Stimulated activated naive CD8-positive, alpha-beta T cell treated with anti-CD3 and anti-CD28 coated beads, Interleukin-15, Interleukin-2, amounts not matched to agents 100 ng/mL and 50 ng/mL, for 24 hours (primary cell): ENCODE measurements around the gene OXSM.
A peak's percentile ranks its signal among the peaks of the same experiment; 100 is the strongest.

Experiments
- H3K27ac Mint-ChIP-seq: one replicate; pipeline ENCODE4 v1.8.0; 2021; ENCODE audit warnings: mild to moderate bottlenecking, mixed read lengths
- H3K27me3 Mint-ChIP-seq: one replicate; pipeline ENCODE4 v1.8.0; 2021; ENCODE audit warnings: mixed read lengths
- H3K36me3 Mint-ChIP-seq: one replicate; pipeline ENCODE4 v1.8.0; 2021; ENCODE audit warnings: low read depth, mixed read lengths
- H3K4me1 Mint-ChIP-seq: one replicate; pipeline ENCODE4 v1.8.0; 2021; ENCODE audit warnings: low read depth, mixed read lengths
- H3K4me3 Mint-ChIP-seq: one replicate; pipeline ENCODE4 v1.8.0; 2021; ENCODE audit warnings: mild to moderate bottlenecking, mixed read lengths
- H3K9me3 Mint-ChIP-seq: one replicate; pipeline ENCODE4 v1.8.0; 2021; ENCODE audit warnings: mixed read lengths

The OXSM gene

DNA sequence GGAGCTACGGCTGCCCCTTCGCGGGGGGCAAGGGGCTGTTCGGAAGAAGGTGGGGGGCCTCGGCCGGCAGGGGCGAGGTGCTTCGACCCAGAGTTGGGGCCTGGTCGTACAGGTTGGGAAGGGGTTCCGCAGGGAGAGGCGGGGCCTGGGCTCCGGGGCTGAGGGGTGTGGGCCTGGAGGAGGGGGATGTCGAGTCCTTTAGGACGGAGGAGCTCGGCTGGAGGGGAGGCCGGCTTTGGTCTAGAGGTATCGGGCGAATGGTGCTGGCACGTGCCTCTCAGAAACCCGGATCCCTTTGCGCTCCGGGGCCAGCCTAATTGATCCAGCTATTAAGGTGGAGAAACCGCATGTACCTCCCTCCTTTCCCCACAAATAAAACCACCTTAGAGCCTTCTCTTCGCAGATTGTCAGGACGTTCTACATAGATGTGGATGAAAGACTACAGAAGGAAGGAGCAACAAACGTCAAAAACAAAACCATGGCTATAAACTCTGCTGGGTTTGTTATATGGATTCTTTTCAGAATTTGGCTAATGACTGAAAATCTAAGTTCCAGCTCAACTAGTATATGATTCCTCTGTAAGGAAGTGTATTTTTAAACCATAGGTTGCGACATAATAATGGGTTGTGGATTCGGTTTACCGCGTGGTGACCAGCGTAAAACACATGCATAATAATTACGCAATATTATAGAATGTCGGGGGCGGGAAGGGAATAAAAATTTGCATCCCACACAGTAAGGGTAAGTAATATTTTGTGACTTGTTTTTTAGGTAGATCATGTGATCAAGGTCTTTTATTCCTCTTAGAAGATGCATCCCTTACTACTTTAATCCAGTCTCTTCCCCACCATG lies 6.0 kb upstream of the OXSM start:
- Mint-ChIP-seq H3K9me3 (no peaks in the 10 kb centered on the region), H3K4me1 (peaks cover 60% of the 10 kb centered on the region)

DNA sequence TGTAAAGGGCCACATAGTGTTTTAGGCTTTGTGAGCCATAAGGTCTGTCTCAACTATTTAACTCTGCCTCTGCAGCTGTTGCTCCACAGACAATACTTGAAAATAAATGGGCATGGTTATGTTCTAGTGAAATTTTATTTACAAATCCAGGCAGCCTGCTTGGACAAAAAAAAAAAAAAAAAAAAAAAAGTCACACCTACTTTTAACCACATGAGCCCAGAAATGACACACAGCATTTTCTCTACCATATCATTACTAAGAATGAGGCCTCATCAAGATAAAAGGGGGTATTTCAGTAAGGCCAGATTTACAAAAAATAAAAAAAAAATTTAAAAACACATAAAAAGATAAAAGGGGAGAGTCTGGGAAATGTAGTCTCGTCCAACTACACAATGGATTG lies 4.9 kb upstream of the OXSM start:
- H3K27me3 Mint-ChIP-seq = no peaks in the 10 kb centered on the region
- H3K36me3 Mint-ChIP-seq = peaks cover 9% of the 10 kb centered on the region
- H3K9me3 Mint-ChIP-seq = no peaks in the 10 kb centered on the region
- H3K4me3 Mint-ChIP-seq = peak overlapping the region; percentile 93
- peak overlapping the region; percentile 52 for H3K27ac Mint-ChIP-seq
- H3K4me1 Mint-ChIP-seq = peaks cover 68% of the 10 kb centered on the region

More for the DNA sequence above, 6.0 kb upstream of the OXSM start:
- Mint-ChIP-seq H3K27ac (peak overlapping the region; percentile 65), H3K4me3 (peak overlapping the region; percentile 93), H3K27me3 (no peaks in the 10 kb centered on the region), H3K36me3 (peaks cover 11% of the 10 kb centered on the region)

DNA sequence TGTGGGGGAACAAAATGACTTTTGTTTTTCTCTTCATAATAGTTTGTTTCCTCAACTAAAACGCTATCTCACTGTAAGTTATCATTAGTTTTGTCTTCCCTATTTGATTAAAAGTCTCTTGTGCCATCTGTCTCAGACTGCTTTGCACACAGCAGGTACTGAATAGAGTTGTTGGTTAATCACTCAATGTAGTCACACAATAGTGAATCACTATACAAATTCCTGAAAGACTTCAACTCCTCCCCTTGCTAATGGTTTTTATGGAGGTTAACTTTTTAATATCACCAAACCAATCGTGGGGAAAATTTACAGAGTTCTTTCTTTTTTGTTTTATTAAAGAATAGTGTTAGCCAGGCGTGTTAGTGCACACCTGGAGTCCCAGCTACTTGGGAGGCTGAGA lies 4.1 kb upstream of the OXSM start:
- H3K36me3 Mint-ChIP-seq = peaks cover 5% of the 10 kb centered on the region
- H3K9me3 Mint-ChIP-seq = no peaks in the 10 kb centered on the region
- H3K4me3 Mint-ChIP-seq = no peak overlapping the region
- H3K27ac Mint-ChIP-seq = no peak overlapping the region
- H3K4me1 Mint-ChIP-seq = peaks cover 68% of the 10 kb centered on the region
- H3K27me3 Mint-ChIP-seq = no peaks in the 10 kb centered on the region

DNA sequence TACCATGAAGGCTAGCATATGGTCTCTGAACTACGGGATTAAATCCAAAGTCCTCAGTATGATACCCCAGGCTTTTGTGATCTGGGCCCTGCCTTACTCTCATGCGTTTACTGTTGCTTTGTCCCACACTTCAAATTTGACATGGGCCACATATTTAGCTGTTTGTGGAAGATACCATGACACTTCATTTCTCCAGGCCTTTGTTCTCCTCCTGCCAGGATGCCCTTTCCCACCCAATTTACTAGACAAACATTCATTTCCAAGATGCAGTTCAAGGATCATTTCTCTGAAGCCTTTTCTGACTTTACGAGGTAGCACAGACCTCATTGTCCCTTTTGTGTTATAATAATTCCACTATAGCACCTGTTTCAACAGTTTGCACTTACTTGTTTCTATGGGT lies 2.2 kb upstream of the OXSM start:
- Mint-ChIP-seq H3K27ac (no peak overlapping the region), H3K4me3 (no peak overlapping the region), H3K27me3 (no peaks in the 10 kb centered on the region), H3K9me3 (no peaks in the 10 kb centered on the region), H3K4me1 (peaks cover 70% of the 10 kb centered on the region), H3K36me3 (peaks cover 7% of the 10 kb centered on the region)

DNA sequence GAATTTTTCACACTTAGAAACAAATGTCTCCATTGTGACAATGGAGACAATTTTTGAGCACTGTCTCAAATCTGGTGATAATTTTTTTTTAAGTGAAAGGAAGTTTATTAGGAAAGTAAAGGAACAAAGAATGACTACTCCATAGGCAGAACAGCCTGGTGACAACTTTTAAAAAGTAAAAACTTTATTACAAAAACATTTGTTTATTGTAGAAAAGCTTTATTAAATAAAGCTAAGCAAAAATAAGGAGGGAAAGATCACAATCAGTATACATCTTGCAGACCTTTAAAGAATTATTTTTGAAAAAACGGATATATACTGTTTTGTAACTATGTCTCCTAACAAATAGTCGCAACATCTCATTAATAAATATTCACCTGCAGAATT lies 688 bp upstream of the OXSM start:
- H3K27ac Mint-ChIP-seq = peak overlapping the region; percentile 99
- H3K9me3 Mint-ChIP-seq = no peaks in the 10 kb centered on the region
- H3K4me3 Mint-ChIP-seq = peak overlapping the region; percentile 95
- H3K36me3 Mint-ChIP-seq = peaks cover 15% of the 10 kb centered on the region
- no peaks in the 10 kb centered on the region for H3K27me3 Mint-ChIP-seq
- peaks cover 74% of the 10 kb centered on the region for H3K4me1 Mint-ChIP-seq

DNA sequence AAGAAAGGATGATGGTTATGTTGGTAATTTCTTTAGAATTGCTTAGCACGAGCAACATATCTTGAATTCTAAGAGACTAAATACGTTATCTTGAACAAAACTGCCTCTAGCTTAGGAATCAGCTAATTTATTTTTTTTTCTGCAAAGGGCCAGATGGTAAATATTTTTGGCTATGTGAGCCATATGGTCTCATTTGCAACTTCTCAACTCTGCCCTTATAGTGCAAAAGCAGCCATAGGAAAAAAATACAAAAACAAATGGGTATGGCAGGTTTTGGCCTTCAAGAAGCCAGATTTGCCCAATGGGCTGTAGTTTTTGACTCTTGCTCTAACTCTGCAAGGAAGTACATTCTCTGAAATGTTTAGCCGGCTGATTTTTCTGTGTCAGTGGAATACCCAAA lies 11.9 kb downstream of the OXSM start:
- Mint-ChIP-seq H3K36me3 (no peaks in the 10 kb centered on the region), H3K4me1 (no peaks in the 10 kb centered on the region), H3K27me3 (peaks cover 5% of the 10 kb centered on the region), H3K27ac (no peak overlapping the region), H3K9me3 (no peaks in the 10 kb centered on the region), H3K4me3 (no peak overlapping the region)

DNA sequence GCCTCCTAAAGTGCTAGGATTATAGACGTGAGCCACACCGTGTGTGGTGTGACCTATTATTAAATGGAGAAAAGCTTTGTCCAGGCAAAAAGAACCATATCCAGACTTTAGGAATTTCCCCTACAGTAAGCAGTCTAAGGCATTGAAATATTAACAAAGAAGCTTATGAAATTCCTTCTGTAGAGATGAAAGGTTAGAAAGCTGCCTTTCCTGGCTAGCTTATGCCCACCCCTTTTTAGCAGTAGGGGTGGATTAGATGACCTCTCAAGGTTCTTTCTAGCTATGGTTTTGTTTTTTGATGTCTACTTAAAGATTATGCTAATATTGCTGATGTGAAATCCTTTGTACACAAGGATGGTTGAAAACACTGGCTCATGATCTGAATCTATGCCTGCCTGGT lies 13.9 kb downstream of the OXSM start:
- H3K36me3 Mint-ChIP-seq = no peaks in the 10 kb centered on the region
- H3K27ac Mint-ChIP-seq = no peak overlapping the region
- H3K27me3 Mint-ChIP-seq = peaks cover 5% of the 10 kb centered on the region
- no peak overlapping the region for H3K4me3 Mint-ChIP-seq
- H3K4me1 Mint-ChIP-seq = no peaks in the 10 kb centered on the region
- H3K9me3 Mint-ChIP-seq = no peaks in the 10 kb centered on the region

DNA sequence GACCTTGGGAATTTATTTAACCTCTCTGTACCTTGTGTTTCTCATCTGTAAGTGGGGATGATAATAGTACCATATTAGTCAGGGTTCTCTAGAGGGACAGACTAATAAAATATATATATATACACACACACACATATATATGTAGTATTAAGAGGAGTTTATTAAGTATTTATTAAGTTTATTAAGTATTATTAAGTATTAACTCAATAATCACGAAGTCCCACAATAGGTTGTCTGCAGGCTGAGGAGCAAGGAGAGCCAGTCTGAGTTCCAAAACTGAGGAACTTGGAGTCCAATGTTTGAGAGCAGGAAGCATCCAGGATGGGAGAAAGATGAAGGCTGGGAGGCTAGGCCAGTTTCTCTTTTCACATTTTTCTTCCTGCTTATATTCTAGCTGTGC lies 14.8 kb downstream of the OXSM start:
- no peak overlapping the region for H3K4me3 Mint-ChIP-seq
- no peaks in the 10 kb centered on the region for H3K36me3 Mint-ChIP-seq
- H3K9me3 Mint-ChIP-seq = no peaks in the 10 kb centered on the region
- peaks cover 12% of the 10 kb centered on the region for H3K27me3 Mint-ChIP-seq
- no peaks in the 10 kb centered on the region for H3K4me1 Mint-ChIP-seq
- no peak overlapping the region for H3K27ac Mint-ChIP-seq

DNA sequence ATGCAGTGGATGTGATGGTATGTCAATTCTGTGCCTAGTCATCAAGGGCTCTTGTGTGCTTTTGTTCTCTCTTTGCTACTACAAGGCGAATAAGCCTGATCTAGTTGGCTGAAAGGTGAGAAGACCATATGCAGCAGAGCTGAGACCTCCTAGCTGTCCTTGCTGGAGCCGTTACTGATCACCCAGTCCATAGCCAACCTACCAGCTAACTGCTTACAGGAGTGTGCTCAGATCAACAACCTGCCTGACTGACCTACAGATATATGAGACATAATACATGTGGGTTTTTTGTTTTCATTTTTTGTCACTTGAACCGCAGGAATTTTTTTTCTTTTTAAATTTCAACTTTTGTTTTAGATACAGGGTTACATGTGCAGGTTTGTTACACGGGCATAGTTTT lies 22.8 kb downstream of the OXSM start:
- H3K9me3 Mint-ChIP-seq = no peaks in the 10 kb centered on the region
- no peak overlapping the region for H3K4me3 Mint-ChIP-seq
- peaks cover 7% of the 10 kb centered on the region for H3K27me3 Mint-ChIP-seq
- peaks cover 4% of the 10 kb centered on the region for H3K4me1 Mint-ChIP-seq
- no peak overlapping the region for H3K27ac Mint-ChIP-seq
- no peaks in the 10 kb centered on the region for H3K36me3 Mint-ChIP-seq

DNA sequence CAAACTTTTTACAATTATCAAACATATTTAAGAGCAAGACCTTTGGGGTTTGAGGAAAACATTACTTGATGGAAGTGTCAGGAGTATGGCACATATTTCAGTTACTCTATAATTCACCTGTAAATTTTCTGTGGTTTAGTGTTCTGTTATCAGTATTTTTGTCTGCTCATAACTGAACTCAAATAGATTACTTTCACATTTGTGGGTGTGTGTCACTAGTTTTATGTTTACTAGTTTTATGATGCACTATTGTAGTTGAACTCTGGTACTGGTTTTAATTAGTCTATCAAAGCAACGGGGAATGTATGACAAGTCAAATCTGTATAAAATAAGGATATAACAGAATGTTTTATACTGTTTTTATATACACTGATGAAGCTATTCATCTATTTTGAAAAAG lies 27.2 kb downstream of the OXSM start:
- no peaks in the 10 kb centered on the region for H3K27me3 Mint-ChIP-seq
- H3K27ac Mint-ChIP-seq = no peak overlapping the region
- H3K9me3 Mint-ChIP-seq = no peaks in the 10 kb centered on the region
- H3K4me1 Mint-ChIP-seq = peaks cover 4% of the 10 kb centered on the region
- no peak overlapping the region for H3K4me3 Mint-ChIP-seq
- H3K36me3 Mint-ChIP-seq = no peaks in the 10 kb centered on the region

DNA sequence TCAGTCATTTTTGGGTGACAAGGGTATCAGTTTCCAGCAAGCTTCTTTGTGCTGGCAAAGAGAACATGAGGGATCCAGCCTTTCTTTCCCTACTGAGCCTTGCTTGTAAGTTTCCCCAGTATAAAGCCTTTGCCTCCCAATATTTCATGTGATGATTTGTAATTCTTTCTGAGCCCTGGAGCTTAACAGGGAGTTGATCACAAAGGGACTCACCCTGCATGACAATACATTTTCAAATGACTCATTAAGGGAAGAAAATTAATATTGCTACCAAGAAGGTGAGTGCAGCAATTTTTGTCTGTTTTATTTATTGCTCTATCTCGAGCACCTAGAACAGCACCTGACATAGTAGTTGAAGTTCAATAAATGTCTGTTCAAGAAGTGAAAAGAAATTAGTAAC lies 27.7 kb downstream of the OXSM start:
- Mint-ChIP-seq H3K27ac (no peak overlapping the region), H3K36me3 (no peaks in the 10 kb centered on the region)

DNA sequence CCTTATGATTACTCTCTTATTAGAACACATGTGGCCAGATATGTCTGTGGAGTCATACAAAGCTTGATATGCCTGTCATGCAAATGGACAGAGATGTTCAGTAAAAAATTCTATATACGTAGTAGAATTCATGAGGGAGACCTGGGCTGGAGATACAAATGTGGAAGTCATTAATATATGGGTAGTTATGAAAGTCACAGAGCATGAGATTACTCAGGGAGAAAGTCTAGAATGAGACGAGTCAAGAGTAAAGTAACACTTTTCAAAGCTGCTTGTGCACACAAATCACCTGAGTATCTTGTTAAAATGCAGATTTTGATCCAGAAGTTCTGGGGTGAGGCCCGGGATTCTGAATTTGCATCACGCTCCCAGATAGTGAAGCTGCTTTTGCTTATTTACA lies 28.4 kb downstream of the OXSM start:
- no peaks in the 10 kb centered on the region for H3K9me3 Mint-ChIP-seq
- peaks cover 4% of the 10 kb centered on the region for H3K27me3 Mint-ChIP-seq
- H3K36me3 Mint-ChIP-seq = no peaks in the 10 kb centered on the region
- H3K4me1 Mint-ChIP-seq = peaks cover 4% of the 10 kb centered on the region
- no peak overlapping the region for H3K27ac Mint-ChIP-seq
- H3K4me3 Mint-ChIP-seq = no peak overlapping the region

More for the DNA sequence above, 27.7 kb downstream of the OXSM start:
- H3K9me3 Mint-ChIP-seq = no peaks in the 10 kb centered on the region
- H3K27me3 Mint-ChIP-seq = no peaks in the 10 kb centered on the region
- peaks cover 4% of the 10 kb centered on the region for H3K4me1 Mint-ChIP-seq
- no peak overlapping the region for H3K4me3 Mint-ChIP-seq

DNA sequence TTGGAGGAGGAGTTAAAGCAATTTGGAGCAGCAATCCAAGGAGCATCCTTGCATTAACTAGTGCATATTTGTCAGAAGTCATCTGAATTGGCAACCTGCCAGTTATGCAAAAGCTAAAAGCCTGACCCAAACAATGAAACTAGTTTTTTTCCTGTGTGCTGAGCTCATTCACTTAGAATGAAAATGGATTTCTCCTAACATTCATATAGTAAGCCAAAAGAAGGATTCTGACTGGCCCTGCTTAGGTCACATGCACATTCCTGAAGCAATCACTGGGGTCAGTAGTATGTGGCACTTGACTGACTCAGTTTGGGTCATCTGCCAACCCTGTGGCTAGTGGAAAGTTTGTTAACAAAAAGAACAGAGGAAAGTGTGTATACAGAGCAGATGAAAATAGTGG lies 30.5 kb downstream of the OXSM start:
- no peaks in the 10 kb centered on the region for H3K9me3 Mint-ChIP-seq
- no peaks in the 10 kb centered on the region for H3K36me3 Mint-ChIP-seq
- H3K27me3 Mint-ChIP-seq = peaks cover 4% of the 10 kb centered on the region
- no peak overlapping the region for H3K27ac Mint-ChIP-seq
- peaks cover 4% of the 10 kb centered on the region for H3K4me1 Mint-ChIP-seq
- no peak overlapping the region for H3K4me3 Mint-ChIP-seq

DNA sequence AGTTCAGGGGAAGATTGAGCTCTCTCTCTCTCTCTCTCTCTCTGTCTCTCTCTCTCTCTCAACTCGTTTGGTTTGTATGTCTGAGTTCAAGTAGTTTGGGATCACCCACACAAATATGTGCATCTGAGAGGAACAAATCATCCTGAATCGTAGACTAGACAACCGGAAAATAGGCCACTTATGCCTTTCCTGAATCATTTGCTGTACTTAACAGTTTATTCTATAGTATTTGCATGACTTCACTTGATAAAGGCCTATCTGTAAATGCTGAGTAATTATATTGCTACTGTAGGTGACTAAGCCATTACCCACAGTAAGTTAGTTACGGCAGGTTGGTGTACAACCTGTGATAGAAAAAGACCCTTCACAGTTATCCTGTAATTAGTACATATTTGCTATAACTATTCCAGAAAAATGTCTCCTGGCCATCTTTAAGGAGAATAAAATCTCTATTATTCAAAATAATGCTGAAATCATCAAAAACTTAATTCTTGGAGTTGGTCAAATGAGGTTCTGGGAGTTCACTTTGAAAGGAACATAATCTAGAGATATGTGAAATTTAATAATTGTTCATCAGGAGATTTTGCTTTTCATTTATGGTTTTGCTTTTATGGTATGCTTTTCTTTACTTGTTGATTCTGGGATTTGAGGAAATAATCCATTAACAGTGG lies 31.1 kb downstream of the OXSM start:
- no peaks in the 10 kb centered on the region for H3K9me3 Mint-ChIP-seq
- H3K4me1 Mint-ChIP-seq = peaks cover 6% of the 10 kb centered on the region
- H3K4me3 Mint-ChIP-seq = no peak overlapping the region
- no peaks in the 10 kb centered on the region for H3K36me3 Mint-ChIP-seq
- H3K27ac Mint-ChIP-seq = no peak overlapping the region
- H3K27me3 Mint-ChIP-seq = peaks cover 4% of the 10 kb centered on the region

DNA sequence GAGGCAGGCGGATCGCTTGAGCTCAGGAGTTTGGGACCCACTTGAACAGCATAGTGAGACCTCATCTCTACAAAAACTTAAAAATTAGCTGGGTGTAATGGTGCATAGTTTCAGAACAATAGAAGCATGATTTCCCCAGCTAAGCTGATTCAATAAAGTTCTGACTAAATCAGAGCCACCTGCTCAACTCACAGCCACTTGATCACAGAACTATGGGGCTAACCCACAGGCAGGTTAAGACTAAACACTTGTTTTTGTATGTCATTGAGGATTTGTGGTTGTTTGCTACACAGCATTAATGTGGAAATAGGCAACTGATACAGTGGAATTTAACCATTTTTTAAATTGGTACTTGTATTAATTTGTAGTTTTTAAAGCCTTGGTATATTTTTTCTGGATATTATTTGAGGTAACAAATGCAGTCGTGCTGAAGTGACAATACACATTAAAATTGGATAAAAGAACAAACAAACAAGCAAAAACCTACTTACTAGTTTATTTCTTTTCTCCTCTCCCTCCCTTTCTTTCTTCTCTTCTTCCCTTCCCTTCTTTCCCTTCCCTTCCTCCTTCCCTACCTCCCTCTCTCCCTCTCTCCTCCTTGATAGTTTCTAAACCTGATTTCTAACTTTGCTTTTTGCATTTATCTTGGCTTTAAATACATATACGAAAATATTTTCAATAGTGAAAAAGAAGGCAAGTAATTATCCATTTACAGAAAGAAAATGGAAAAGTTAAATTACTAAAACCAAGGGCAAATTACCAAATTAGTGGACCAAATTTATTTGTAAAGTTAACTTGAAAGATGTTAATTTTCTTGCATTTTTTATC lies 32.1 kb downstream of the OXSM start:
- peaks cover 13% of the 10 kb centered on the region for H3K4me1 Mint-ChIP-seq
- peaks cover 4% of the 10 kb centered on the region for H3K27me3 Mint-ChIP-seq
- no peaks in the 10 kb centered on the region for H3K36me3 Mint-ChIP-seq
- H3K27ac Mint-ChIP-seq = no peak overlapping the region
- H3K4me3 Mint-ChIP-seq = no peak overlapping the region
- H3K9me3 Mint-ChIP-seq = no peaks in the 10 kb centered on the region
